Spinal cord (tissue), 10 donors: ENCODE results near the gene ZNF302. TPM values are rescaled to one million over a fixed set of nuclear protein-coding genes. Genes with fewer than 3 reads are reported as not detected.
"Not testable (repeated sequence)": the region's sequence is repeated elsewhere in the genome, so short reads cannot be mapped to it uniquely, and the experiment has no call there.

ENCODE experiments used
- DNase-seq, 6 donors: peaks; one replicate each; pipeline versions ENCODE4 v3.0.0 to v3.0.0-alpha.2; 2013 to 2015; ENCODE audit warnings: low spot score in 6 of 6, low read depth in 4 of 6
- H3K27ac ChIP-seq: one replicate; pipeline ENCODE4 v1.5.1; 2013; ENCODE audit warnings: low read depth, low read length, control low read depth
- H3K27me3 ChIP-seq: one replicate; pipeline ENCODE4 v1.6.1; 2013; ENCODE audit warnings: low read length; ENCODE audit not compliant: control insufficient read depth, insufficient read depth
- H3K36me3 ChIP-seq: one replicate; pipeline ENCODE4 v1.6.1; 2013; ENCODE audit warnings: low read length; ENCODE audit not compliant: control insufficient read depth, insufficient read depth
- H3K4me1 ChIP-seq: one replicate; pipeline ENCODE4 v1.6.1; 2013; ENCODE audit warnings: low read length; ENCODE audit not compliant: control insufficient read depth, insufficient read depth
- H3K4me3 ChIP-seq: one replicate; pipeline ENCODE4 v1.5.1; 2013; ENCODE audit warnings: low read depth, low read length, control low read depth
- H3K9me3 ChIP-seq: one replicate; pipeline ENCODE4 v1.6.1; 2013; ENCODE audit warnings: low read length; ENCODE audit not compliant: control insufficient read depth, insufficient read depth
- WGBS: methylation state at CpG from one replicate; pipeline ENCODE4 v1.1.5; 2013; ENCODE audit warnings: missing lambda C conversion rate; ENCODE audit not compliant: insufficient coverage; 5-methylcytosine and 5-hydroxymethylcytosine counted together
- polyA plus RNA-seq, 2 donors: library from polyadenylated mRNA; unstranded; fragments of 120-200 nt; gene quantifications; one replicate each; pipeline ENCODE4 v1.2.1, GENCODE V29; 2013; ENCODE audit not compliant: insufficient read length in 2 of 2
- total RNA-seq, 2 donors: library from RNA; depleted of rRNA in 1 of 2; stranded (reverse); fragments of 120-200 nt in 1 of 2; fragments of >200 nt in 1 of 2; gene quantifications; one replicate each; pipeline versions ENCODE4 v1.2.3 to v1.2.4, GENCODE V29; 2013 to 2014
- donor health status: healthy.

The ZNF302 gene
- total and polyA plus RNA-seq, 4 donors = 67.7 to 78.8 (median 76.5) TPM

DNA sequence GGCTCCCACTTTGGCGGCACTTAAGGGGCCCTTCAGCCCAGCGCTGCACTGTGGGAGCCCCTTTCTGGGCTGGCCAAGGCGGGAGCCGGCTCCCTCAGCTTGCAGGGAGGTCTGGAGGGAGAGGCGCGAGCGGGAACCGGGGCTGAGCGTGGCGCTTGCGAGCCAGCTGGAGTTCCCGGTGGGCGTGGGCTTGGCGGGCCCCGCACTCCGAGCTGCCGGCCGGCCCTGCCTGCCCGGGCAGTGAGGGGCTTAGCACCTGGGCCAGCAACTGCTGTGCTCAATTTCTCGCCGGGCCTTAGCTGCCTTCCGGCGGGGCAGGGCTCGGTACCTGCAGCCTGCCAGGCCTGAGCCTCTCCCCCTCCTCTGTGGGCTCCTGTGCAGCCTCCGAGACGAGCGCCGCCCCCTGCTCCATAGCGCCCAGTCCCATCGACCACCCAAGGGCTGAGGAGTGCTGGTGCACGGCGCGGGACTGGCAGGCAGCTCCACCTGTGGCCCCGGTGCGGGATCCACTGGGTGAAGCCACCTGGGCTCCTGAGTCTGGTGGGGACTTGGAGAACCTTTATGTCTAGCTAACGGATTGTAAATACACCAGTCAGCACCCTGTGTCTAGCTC is 9.3 kb upstream of the ZNF302 start:
- H3K27me3 ChIP-seq, DNase-seq, H3K9me3 ChIP-seq, H3K36me3 ChIP-seq, H3K4me3 ChIP-seq, H3K27ac ChIP-seq: not testable (repeated sequence)
- WGBS = 88% methylated on average over 27 of the region's 36 CpGs
- peaks cover 19% of the 10 kb centered on the region for H3K4me1 ChIP-seq

DNA sequence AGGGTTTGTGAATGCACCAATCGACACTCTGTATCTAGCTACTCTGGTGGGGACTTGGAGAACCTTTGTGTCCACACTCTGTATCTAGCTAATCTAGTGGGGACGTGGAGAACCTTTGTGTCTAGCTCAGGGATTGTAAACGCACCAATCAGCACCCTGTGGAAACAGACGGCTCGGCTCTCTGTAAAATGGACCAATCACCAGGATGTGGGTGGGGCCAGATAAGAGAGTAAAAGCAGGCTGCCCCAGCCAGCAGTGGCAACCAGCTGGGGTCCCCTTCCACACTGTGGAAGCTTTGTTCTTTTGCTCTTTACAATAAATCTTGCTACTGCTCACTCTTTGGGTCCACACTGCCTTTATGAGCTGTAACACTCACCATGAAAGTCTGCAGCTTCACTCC is 8.8 kb upstream of the ZNF302 start:
- H3K4me1 ChIP-seq = peaks cover 19% of the 10 kb centered on the region
- not testable (repeated sequence) for H3K27me3 ChIP-seq, DNase-seq, H3K36me3 ChIP-seq, H3K9me3 ChIP-seq, H3K4me3 ChIP-seq, H3K27ac ChIP-seq
- 80% methylated on average over 1 of the region's 5 CpGs for WGBS

DNA sequence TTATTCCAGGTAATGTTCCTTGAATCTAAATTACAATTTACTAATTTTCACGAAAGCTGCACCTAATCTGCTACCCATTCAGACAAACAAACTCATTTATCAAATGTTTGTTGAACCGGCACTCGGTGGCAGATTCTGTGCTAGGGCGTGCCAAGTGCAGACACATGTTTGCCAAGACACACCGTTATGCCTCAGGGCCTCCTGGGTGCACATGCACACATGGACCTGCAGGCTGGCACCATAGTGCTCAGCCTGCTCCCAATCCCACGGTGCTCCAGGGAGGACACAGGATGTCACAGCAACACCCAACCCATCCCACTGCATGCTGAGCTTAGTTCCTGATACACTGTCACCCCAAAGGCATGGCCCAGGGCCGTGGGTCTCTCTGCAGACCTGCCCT is 8.2 kb upstream of the ZNF302 start:
- WGBS = 71% methylated on average over 5 of the region's 7 CpGs
- Histone ChIP-seq H3K4me1 (peaks cover 14% of the 10 kb centered on the region), H3K36me3 (no peaks in the 10 kb centered on the region), H3K9me3 (no peaks in the 10 kb centered on the region), H3K4me3 (no peak overlapping the region), H3K27ac (no peak overlapping the region), H3K27me3 (no peaks in the 10 kb centered on the region)
- DNase-seq = no peak

DNA sequence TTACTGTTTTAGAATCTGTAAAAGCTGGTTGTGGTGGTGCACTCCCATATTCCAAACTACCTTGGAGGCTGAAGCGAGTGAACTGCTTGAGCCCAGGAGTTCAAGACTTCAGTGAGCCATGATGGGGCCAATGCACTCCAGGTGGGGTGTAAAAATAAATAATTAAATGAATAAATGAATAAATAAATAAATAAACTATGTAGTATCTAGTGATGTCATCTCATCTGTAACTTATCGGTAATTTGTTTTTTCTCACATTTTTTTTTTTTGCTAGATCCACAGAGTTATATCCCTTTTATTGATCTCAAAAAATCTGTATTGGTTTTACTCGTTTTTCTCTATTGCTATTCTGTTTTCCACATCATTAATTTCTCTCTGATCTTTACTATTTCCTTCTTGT is 5.5 kb upstream of the ZNF302 start:
- no peaks in the 10 kb centered on the region for H3K27me3 ChIP-seq
- no peaks in the 10 kb centered on the region for H3K9me3 ChIP-seq
- no peak overlapping the region for H3K27ac ChIP-seq
- no peak overlapping the region for H3K4me3 ChIP-seq
- H3K36me3 ChIP-seq = no peaks in the 10 kb centered on the region
- no CpG with 5 or more reads among the region's 3 CpGs for WGBS
- no peak for DNase-seq
- peaks cover 17% of the 10 kb centered on the region for H3K4me1 ChIP-seq

DNA sequence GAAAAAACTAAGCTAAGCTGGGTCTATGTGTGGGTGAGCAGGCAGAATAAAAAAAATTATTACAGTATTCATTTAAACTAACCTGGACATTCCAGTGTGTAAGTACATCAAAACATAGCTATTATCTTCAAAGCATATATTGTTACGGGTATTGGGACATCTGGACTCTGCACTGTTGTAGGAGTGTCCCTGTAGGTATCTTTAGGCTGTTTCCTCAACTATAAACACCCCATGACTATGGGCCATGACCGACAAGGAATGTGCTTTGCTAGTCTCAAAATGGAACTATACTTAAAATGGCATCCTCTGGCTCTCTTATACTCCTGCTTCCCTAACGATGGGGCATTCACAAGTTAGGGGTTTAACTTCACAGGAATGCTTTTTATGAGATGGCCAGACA is 3.9 kb upstream of the ZNF302 start:
- DNase-seq = no peak
- no peaks in the 10 kb centered on the region for H3K9me3 ChIP-seq
- H3K36me3 ChIP-seq = no peaks in the 10 kb centered on the region
- no CpG with 5 or more reads among the region's 3 CpGs for WGBS
- no peak overlapping the region for H3K27ac ChIP-seq
- H3K4me1 ChIP-seq = peaks cover 13% of the 10 kb centered on the region
- no peak overlapping the region for H3K4me3 ChIP-seq
- no peaks in the 10 kb centered on the region for H3K27me3 ChIP-seq

DNA sequence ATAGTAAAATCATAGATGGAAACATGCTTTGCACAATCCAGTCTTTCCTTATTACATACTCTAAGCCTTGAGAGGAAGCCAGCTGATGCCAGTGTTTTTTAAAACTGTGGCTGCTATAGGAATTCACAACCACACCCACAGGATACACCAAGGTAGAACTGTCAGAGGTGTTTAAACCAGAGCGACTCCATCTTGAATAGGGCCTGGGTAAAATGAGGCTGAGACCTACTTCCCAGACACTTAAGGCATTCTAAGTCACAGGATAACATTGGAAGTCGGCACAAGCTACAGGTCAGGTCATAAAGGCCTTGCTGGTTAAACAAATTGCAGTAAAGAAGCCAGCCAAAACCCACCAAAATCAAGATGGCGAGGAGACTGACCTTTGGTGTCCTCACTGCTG is 2.2 kb upstream of the ZNF302 start:
- no peaks in the 10 kb centered on the region for H3K9me3 ChIP-seq
- DNase-seq = no peak
- peaks cover 13% of the 10 kb centered on the region for H3K4me1 ChIP-seq
- H3K27me3 ChIP-seq = no peaks in the 10 kb centered on the region
- WGBS = 83% methylated on average over 1 of the region's 3 CpGs
- H3K36me3 ChIP-seq = peaks cover 6% of the 10 kb centered on the region
- no peak overlapping the region for H3K27ac ChIP-seq
- H3K4me3 ChIP-seq = no peak overlapping the region

DNA sequence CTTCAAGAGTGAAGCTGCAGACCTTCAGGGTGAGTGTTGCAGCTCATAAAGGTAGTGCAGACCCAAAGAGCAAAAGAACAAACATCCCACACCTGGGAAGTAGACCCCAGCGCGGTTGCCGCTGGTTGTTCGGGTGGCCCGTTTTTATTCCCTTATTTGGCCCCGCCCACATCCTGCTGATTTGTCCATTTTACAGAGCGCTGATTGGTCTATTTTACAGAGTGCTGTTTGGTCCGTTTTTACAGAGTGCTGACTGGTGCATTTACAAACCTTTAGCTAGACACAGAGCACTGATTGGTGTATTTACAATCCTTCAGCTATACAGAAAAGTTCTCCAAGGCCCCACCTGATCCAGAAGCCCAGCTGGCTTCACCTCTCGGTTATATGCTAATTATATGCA is 1.6 kb upstream of the ZNF302 start:
- no peaks in the 10 kb centered on the region for H3K27me3 ChIP-seq
- peaks cover 6% of the 10 kb centered on the region for H3K36me3 ChIP-seq
- DNase-seq = no peak
- H3K4me3 ChIP-seq = no peak overlapping the region
- no peak overlapping the region for H3K27ac ChIP-seq
- no peaks in the 10 kb centered on the region for H3K9me3 ChIP-seq
- H3K4me1 ChIP-seq = peaks cover 13% of the 10 kb centered on the region
- 98% methylated on average over 7 of the region's 9 CpGs for WGBS

DNA sequence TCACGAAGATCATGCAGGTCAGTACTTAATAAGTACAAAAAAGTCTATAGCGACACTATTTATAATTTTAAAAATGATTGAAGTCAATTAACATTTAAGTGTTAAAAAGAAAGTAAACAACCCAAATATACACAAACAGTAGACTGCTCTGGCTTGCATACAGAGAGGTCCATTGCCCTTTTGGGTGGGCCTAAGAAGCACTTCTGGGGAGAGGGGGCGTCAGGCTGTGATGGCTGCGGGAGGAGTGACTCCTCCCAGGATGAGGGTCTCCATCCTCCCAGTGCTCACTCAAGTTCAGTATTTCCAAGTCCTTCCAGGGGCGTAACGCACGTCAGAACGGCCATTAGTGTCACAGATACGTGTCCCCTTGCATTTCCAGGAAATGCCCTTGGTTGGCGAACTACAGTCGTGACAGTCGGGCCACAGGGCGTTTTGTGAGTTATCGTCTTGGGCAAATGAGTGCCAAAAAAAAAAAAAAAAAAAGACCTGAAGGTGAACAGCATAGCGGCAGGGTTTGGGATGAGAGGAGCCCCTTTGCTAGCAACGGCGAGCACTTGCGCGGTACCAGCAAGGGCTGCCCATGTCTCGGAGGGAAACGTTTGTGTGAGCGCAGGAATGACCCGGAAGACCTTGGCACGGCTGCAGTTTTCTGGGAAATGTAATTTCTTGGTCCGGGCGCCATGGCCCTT is 637 bp upstream of the ZNF302 start, which contains the start of gene SCGB2B2:
SCGB2B2 (minus strand) TSS at position 463 of the 689 bp plus-strand sequence. CDS start 82,596 bp downstream, outside the sequence.
- no peaks in the 10 kb centered on the region for H3K27me3 ChIP-seq
- H3K27ac ChIP-seq = peak within 1 kb of the TSS; percentile 95
- peaks cover 6% of the 10 kb centered on the region for H3K36me3 ChIP-seq
- peak; percentile 77 to 98 (median 92) for DNase-seq
- peaks cover 13% of the 10 kb centered on the region for H3K4me1 ChIP-seq
- H3K9me3 ChIP-seq = no peaks in the 10 kb centered on the region
- peak within 1 kb of the TSS; percentile 66 for H3K4me3 ChIP-seq
- under 1% methylated on average over 23 of the region's 26 CpGs for WGBS

DNA sequence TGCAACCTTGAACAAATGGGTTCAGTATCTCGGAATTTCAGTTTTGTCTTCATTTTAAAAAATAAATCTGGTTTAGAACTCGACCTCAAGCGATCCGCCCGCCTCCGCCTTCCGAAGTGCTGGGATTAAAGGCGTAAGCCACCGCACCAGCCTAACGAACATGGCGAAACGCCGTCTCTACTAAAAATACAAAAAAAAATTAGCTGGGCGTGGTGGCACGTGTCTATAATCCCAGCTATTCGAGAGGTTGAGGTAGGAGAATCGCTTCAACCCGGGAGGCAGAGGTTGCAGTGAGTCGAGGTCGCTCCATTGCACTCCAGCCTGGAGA is 571 bp downstream of the ZNF302 start:
- 0% methylated on average over 11 of the region's 20 CpGs for WGBS

DNA sequence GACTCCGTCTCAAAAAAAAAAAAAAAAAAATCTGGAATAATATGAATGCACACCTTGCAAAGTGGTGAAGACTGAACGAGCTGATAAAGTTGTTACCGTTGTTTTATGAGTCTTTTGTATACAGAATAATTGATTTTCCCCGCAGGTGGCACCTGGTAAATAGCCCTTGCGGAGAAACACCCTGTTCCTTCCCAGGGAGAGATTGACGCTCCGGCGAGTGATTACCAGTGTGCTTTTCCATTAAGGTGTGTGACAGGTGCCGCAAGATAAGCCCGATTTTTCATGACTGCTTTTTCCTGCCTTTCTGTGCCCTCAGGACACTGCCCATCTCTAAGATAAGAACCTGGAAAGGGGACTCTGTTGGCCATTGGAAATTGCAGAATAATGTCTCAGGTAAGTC is 943 bp downstream of the ZNF302 start:
- H3K9me3 ChIP-seq = no peaks in the 10 kb centered on the region
- H3K27me3 ChIP-seq = no peaks in the 10 kb centered on the region
- 32% methylated on average over 6 of the region's 10 CpGs for WGBS
- H3K36me3 ChIP-seq = peaks cover 6% of the 10 kb centered on the region
- H3K4me1 ChIP-seq = peaks cover 13% of the 10 kb centered on the region
- H3K27ac ChIP-seq = no peak overlapping the region
- no peak for DNase-seq
- peak overlapping the region; percentile 66 for H3K4me3 ChIP-seq

More for the DNA sequence above, 571 bp downstream of the ZNF302 start:
- no peaks in the 10 kb centered on the region for H3K9me3 ChIP-seq
- H3K4me1 ChIP-seq = peaks cover 13% of the 10 kb centered on the region
- peak overlapping the region; percentile 95 for H3K27ac ChIP-seq
- no peak for DNase-seq
- H3K4me3 ChIP-seq = peak overlapping the region; percentile 66
- peaks cover 6% of the 10 kb centered on the region for H3K36me3 ChIP-seq
- no peaks in the 10 kb centered on the region for H3K27me3 ChIP-seq
